ENCODE data around the gene PDZD2.

DNA sequence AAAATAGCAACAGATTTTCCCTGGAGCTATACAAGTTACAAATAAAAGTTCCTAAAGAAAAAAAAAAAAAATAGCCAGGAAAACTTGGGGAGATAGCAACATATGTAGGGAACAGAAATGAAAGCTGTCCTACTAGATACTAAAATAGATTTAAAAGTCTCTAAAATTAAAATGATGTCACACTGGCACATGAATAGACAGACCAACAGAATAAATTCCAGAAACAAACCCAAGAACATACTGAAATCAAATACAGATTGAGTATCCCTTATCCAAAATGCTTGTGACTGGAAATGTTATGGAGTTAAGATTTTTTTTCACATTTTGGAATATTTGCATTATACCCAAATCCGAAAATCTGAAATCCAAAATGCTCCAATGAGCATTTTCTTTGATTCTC lies 511.4 kb downstream of the PDZD2 start:
- TF ChIP-seq, protein P1, sequence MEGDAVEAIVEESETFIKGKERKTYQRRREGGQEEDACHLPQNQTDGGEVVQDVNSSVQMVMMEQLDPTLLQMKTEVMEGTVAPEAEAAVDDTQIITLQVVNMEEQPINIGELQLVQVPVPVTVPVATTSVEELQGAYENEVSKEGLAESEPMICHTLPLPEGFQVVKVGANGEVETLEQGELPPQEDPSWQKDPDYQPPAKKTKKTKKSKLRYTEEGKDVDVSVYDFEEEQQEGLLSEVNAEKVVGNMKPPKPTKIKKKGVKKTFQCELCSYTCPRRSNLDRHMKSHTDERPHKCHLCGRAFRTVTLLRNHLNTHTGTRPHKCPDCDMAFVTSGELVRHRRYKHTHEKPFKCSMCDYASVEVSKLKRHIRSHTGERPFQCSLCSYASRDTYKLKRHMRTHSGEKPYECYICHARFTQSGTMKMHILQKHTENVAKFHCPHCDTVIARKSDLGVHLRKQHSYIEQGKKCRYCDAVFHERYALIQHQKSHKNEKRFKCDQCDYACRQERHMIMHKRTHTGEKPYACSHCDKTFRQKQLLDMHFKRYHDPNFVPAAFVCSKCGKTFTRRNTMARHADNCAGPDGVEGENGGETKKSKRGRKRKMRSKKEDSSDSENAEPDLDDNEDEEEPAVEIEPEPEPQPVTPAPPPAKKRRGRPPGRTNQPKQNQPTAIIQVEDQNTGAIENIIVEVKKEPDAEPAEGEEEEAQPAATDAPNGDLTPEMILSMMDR (IDR thresholded peaks at IDR 0.05; ENCODE audit: poor library complexity, severe bottlenecking) = no peak
- TF ChIP-seq, protein P2, sequence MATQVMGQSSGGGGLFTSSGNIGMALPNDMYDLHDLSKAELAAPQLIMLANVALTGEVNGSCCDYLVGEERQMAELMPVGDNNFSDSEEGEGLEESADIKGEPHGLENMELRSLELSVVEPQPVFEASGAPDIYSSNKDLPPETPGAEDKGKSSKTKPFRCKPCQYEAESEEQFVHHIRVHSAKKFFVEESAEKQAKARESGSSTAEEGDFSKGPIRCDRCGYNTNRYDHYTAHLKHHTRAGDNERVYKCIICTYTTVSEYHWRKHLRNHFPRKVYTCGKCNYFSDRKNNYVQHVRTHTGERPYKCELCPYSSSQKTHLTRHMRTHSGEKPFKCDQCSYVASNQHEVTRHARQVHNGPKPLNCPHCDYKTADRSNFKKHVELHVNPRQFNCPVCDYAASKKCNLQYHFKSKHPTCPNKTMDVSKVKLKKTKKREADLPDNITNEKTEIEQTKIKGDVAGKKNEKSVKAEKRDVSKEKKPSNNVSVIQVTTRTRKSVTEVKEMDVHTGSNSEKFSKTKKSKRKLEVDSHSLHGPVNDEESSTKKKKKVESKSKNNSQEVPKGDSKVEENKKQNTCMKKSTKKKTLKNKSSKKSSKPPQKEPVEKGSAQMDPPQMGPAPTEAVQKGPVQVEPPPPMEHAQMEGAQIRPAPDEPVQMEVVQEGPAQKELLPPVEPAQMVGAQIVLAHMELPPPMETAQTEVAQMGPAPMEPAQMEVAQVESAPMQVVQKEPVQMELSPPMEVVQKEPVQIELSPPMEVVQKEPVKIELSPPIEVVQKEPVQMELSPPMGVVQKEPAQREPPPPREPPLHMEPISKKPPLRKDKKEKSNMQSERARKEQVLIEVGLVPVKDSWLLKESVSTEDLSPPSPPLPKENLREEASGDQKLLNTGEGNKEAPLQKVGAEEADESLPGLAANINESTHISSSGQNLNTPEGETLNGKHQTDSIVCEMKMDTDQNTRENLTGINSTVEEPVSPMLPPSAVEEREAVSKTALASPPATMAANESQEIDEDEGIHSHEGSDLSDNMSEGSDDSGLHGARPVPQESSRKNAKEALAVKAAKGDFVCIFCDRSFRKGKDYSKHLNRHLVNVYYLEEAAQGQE (IDR thresholded peaks at IDR 0.05; ENCODE audit: borderline replicate concordance) = no peak
- TF ChIP-seq POLR2AphosphoS5 (IDR thresholded peaks at IDR 0.05) (no peak), EP300 (conservative IDR thresholded peaks at IDR 0.05; ENCODE audit: poor library complexity, severe bottlenecking) (no peak), EZH2 (IDR thresholded peaks at IDR 0.05; ENCODE audit: borderline replicate concordance, insufficient read depth, low read length, poor library complexity, severe bottlenecking) (no peak), RAD21 (conservative IDR thresholded peaks at IDR 0.05) (no peak), MXI1 (conservative IDR thresholded peaks at IDR 0.05; ENCODE audit: poor library complexity, severe bottlenecking) (no peak), TAF1 (IDR thresholded peaks at IDR 0.05; ENCODE audit: low read depth) (no peak)
